ENCODE data around the gene PPP1R16B. TPM values are rescaled to one million over a fixed set of nuclear protein-coding genes. Genes with fewer than 3 reads are reported as not detected.

The PPP1R16B gene
- polyA plus RNA-seq (2013): 0.03 and 0.04 TPM in 2 replicates

- DNase-seq: peak in 1 of 2 donors; percentile 9
- Histone ChIP-seq H3K18ac (ENCODE audit: low read length) (no peak within 1 kb of the TSS), H4K8ac (ENCODE audit: low read depth, low read length) (peak within 1 kb of the TSS; percentile 26), H4K12ac (ENCODE audit: low read depth, low read length) (no peak within 1 kb of the TSS), H2AK5ac (ENCODE audit: low read length) (no peak within 1 kb of the TSS), H3K9me3 (ENCODE audit: insufficient read depth, low read depth, low read length) (peaks cover 3% of the 10 kb centered on the region), H2BK120ac (ENCODE audit: insufficient read depth, low read length, poor library complexity) (no peak within 1 kb of the TSS), H3K14ac (ENCODE audit: low read length) (no peak within 1 kb of the TSS), H3K27ac (ENCODE audit: low read depth, low read length) (no peak within 1 kb of the TSS), H3K36me3 (ENCODE audit: control insufficient read depth in 1 of 2, insufficient read depth in 2 of 2, low read length in 2 of 2) (no peaks in the 10 kb centered on the region), H3K79me2 (ENCODE audit: control insufficient read depth, insufficient read depth, low read length, poor library complexity) (no peaks in the 10 kb centered on the region), H3K4me2 (ENCODE audit: low read length) (peak within 1 kb of the TSS; percentile 91), H3K4me3 (ENCODE audit: low read depth, low read length) (peak within 1 kb of the TSS; percentile 70), H2BK12ac (ENCODE audit: low read length) (no peak within 1 kb of the TSS), H3K79me1 (ENCODE audit: low read length) (no peaks in the 10 kb centered on the region), H3K4me1 (ENCODE audit: control insufficient read depth in 1 of 2, insufficient read depth in 2 of 2, low read length in 2 of 2) (peaks cover 7 to 13% of the 10 kb centered on the region in 2 experiments), H3K9ac (ENCODE audit: low read length) (no peak within 1 kb of the TSS), H3K27me3 (ENCODE audit: insufficient read depth, low read length) (peaks cover 23% of the 10 kb centered on the region), H2BK5ac (ENCODE audit: low read depth, low read length, poor library complexity) (no peak within 1 kb of the TSS), H3K23ac (ENCODE audit: low read length) (no peak within 1 kb of the TSS), H3K4ac (ENCODE audit: low read depth, low read length) (no peak within 1 kb of the TSS), H2AFZ (ENCODE audit: insufficient read depth, low read length, poor library complexity) (peak within 1 kb of the TSS; percentile 1), H4K91ac (ENCODE audit: low read depth, low read length) (no peak within 1 kb of the TSS)
- no CpG with 5 or more reads among the region's 40 CpGs for WGBS (ENCODE audit: extremely low coverage, insufficient coverage, insufficient read length)
These were observed at the start of gene PPP1R16B for GRCh38 chr20:38805502-38805957. Gene PPP1R16B, plus strand, starts transcription at chr20:38805697. Its CDS starts 30,229 bp downstream, at chr20:38835926.

GRCh38 chr20:38757145-38757775, 48.2 kb upstream of the PPP1R16B start:
- Histone ChIP-seq H3K18ac (ENCODE audit: low read length) (no peak overlapping the region), H2BK120ac (ENCODE audit: insufficient read depth, low read length, poor library complexity) (no peak overlapping the region), H4K91ac (ENCODE audit: low read depth, low read length) (no peak overlapping the region), H2BK5ac (ENCODE audit: low read depth, low read length, poor library complexity) (no peak overlapping the region), H4K12ac (ENCODE audit: low read depth, low read length) (no peak overlapping the region), H3K4ac (ENCODE audit: low read depth, low read length) (no peak overlapping the region), H3K9me3 (ENCODE audit: insufficient read depth, low read depth, low read length) (no peaks in the 10 kb centered on the region), H3K4me1 (ENCODE audit: control insufficient read depth in 1 of 2, insufficient read depth in 2 of 2, low read length in 2 of 2) (no peaks in the 10 kb centered on the region), H3K27me3 (ENCODE audit: insufficient read depth, low read length) (no peaks in the 10 kb centered on the region), H3K79me1 (ENCODE audit: low read length) (no peaks in the 10 kb centered on the region), H4K8ac (ENCODE audit: low read depth, low read length) (no peak overlapping the region), H3K14ac (ENCODE audit: low read length) (no peak overlapping the region), H3K9ac (ENCODE audit: low read length) (no peak overlapping the region), H2AFZ (ENCODE audit: insufficient read depth, low read length, poor library complexity) (no peak overlapping the region), H3K23ac (ENCODE audit: low read length) (no peak overlapping the region), H3K36me3 (ENCODE audit: control insufficient read depth in 1 of 2, insufficient read depth in 2 of 2, low read length in 2 of 2) (peaks cover 6 to 25% of the 10 kb centered on the region in 2 experiments), H3K79me2 (ENCODE audit: control insufficient read depth, insufficient read depth, low read length, poor library complexity) (no peaks in the 10 kb centered on the region), H2BK12ac (ENCODE audit: low read length) (no peak overlapping the region), H2AK5ac (ENCODE audit: low read length) (no peak overlapping the region), H3K4me2 (ENCODE audit: low read length) (no peak overlapping the region), H3K27ac (ENCODE audit: low read depth, low read length) (no peak overlapping the region), H3K4me3 (ENCODE audit: low read depth, low read length) (no peak overlapping the region)
- DNase-seq: no peak
- no CpG with 5 or more reads among the region's 7 CpGs for WGBS (ENCODE audit: extremely low coverage, insufficient coverage, insufficient read length)

GRCh38 chr20:38759106-38759505, 46.4 kb upstream of the PPP1R16B start:
- DNase-seq: no peak
- WGBS (ENCODE audit: extremely low coverage, insufficient coverage, insufficient read length): no CpG with 5 or more reads among the region's 7 CpGs
- no peak overlapping the region for H3K4me2 ChIP-seq (ENCODE audit: low read length)

GRCh38 chr20:38760978-38761377, 44.5 kb upstream of the PPP1R16B start:
- no peak overlapping the region for H3K4me2 ChIP-seq (ENCODE audit: low read length)
- H3K18ac ChIP-seq (ENCODE audit: low read length): no peak overlapping the region
- no peaks in the 10 kb centered on the region for H3K79me1 ChIP-seq (ENCODE audit: low read length)
- H3K4ac ChIP-seq (ENCODE audit: low read depth, low read length): no peak overlapping the region
- peaks cover 3 to 4% of the 10 kb centered on the region in 2 experiments for H3K4me1 ChIP-seq (ENCODE audit: control insufficient read depth in 1 of 2, insufficient read depth in 2 of 2, low read length in 2 of 2)
- no peak overlapping the region for H4K8ac ChIP-seq (ENCODE audit: low read depth, low read length)
- no peak overlapping the region for H4K12ac ChIP-seq (ENCODE audit: low read depth, low read length)
- H2AK5ac ChIP-seq (ENCODE audit: low read length): no peak overlapping the region
- no peaks in the 10 kb centered on the region for H3K9me3 ChIP-seq (ENCODE audit: insufficient read depth, low read depth, low read length)
- H3K4me3 ChIP-seq (ENCODE audit: low read depth, low read length): no peak overlapping the region
- no peak overlapping the region for H2BK120ac ChIP-seq (ENCODE audit: insufficient read depth, low read length, poor library complexity)
- no peak overlapping the region for H2BK5ac ChIP-seq (ENCODE audit: low read depth, low read length, poor library complexity)
- DNase-seq: no peak
- H3K79me2 ChIP-seq (ENCODE audit: control insufficient read depth, insufficient read depth, low read length, poor library complexity): no peaks in the 10 kb centered on the region
- no peak overlapping the region for H3K27ac ChIP-seq (ENCODE audit: low read depth, low read length)
- H3K36me3 ChIP-seq (ENCODE audit: control insufficient read depth in 1 of 2, insufficient read depth in 2 of 2, low read length in 2 of 2): peaks cover 3 to 27% of the 10 kb centered on the region in 2 experiments
- no peak overlapping the region for H2BK12ac ChIP-seq (ENCODE audit: low read length)
- H3K23ac ChIP-seq (ENCODE audit: low read length): no peak overlapping the region
- H3K9ac ChIP-seq (ENCODE audit: low read length): no peak overlapping the region
- H3K14ac ChIP-seq (ENCODE audit: low read length): no peak overlapping the region
- no peak overlapping the region for H4K91ac ChIP-seq (ENCODE audit: low read depth, low read length)
- no peaks in the 10 kb centered on the region for H3K27me3 ChIP-seq (ENCODE audit: insufficient read depth, low read length)
- no peak overlapping the region for H2AFZ ChIP-seq (ENCODE audit: insufficient read depth, low read length, poor library complexity)
- WGBS (ENCODE audit: extremely low coverage, insufficient coverage, insufficient read length): no CpG with 5 or more reads among the region's 4 CpGs

More at GRCh38 chr20:38759106-38759505, 46.4 kb upstream of the PPP1R16B start:
- Histone ChIP-seq H2AFZ (ENCODE audit: insufficient read depth, low read length, poor library complexity) (no peak overlapping the region), H3K79me1 (ENCODE audit: low read length) (no peaks in the 10 kb centered on the region), H3K4ac (ENCODE audit: low read depth, low read length) (no peak overlapping the region), H3K4me1 (ENCODE audit: control insufficient read depth in 1 of 2, insufficient read depth in 2 of 2, low read length in 2 of 2) (no peaks in the 10 kb centered on the region), H2BK120ac (ENCODE audit: insufficient read depth, low read length, poor library complexity) (no peak overlapping the region), H4K8ac (ENCODE audit: low read depth, low read length) (no peak overlapping the region), H3K27ac (ENCODE audit: low read depth, low read length) (no peak overlapping the region), H2AK5ac (ENCODE audit: low read length) (no peak overlapping the region), H3K14ac (ENCODE audit: low read length) (no peak overlapping the region), H4K12ac (ENCODE audit: low read depth, low read length) (no peak overlapping the region), H3K9ac (ENCODE audit: low read length) (no peak overlapping the region), H3K4me3 (ENCODE audit: low read depth, low read length) (no peak overlapping the region), H2BK12ac (ENCODE audit: low read length) (no peak overlapping the region), H3K36me3 (ENCODE audit: control insufficient read depth in 1 of 2, insufficient read depth in 2 of 2, low read length in 2 of 2) (peaks cover 6 to 31% of the 10 kb centered on the region in 2 experiments), H3K27me3 (ENCODE audit: insufficient read depth, low read length) (no peaks in the 10 kb centered on the region), H3K18ac (ENCODE audit: low read length) (no peak overlapping the region), H2BK5ac (ENCODE audit: low read depth, low read length, poor library complexity) (no peak overlapping the region), H3K79me2 (ENCODE audit: control insufficient read depth, insufficient read depth, low read length, poor library complexity) (no peaks in the 10 kb centered on the region), H3K9me3 (ENCODE audit: insufficient read depth, low read depth, low read length) (no peaks in the 10 kb centered on the region), H3K23ac (ENCODE audit: low read length) (no peak overlapping the region), H4K91ac (ENCODE audit: low read depth, low read length) (no peak overlapping the region)

All from trophoblast cell (in vitro differentiated cells and primary cell).